HepG2 (cell line): ENCODE measurements around the gene PYCR2. TPM values are rescaled to one million over a fixed set of nuclear protein-coding genes. Genes with fewer than 3 reads are reported as not detected.

ENCODE experiments used
- ATAC-seq: fragments of 200-7000 bp; cut with Tn5 transposase; 3 replicates; pipeline ENCODE4 v1.9.1; 2020; ENCODE audit warnings: mild to moderate bottlenecking, moderate library complexity
- BruUV-seq: library from RNA; stranded (reverse); fragments of 400-500 nt; replicated peaks from 2 replicates; lab custom pipeline; 2021; lab: Mats Ljungman, UMichigan
- CTCF ChIA-PET: fragments of 300-600 bp; formaldehyde crosslinking; extraction: SDS; loops from one replicate; lab custom pipeline; 2021; ENCODE audit warnings: low total read pairs, inconsistent platforms, low intra/inter-chr PET ratio; lab: Yijun Ruan, JAX
- POLR2A ChIA-PET: fragments of 350-600 bp; sonication (Branson Sonifier 250); formaldehyde crosslinking; loops from one replicate; lab custom pipeline; 2020; ENCODE audit warnings: antibody characterized with exemption, inconsistent platforms; lab: Yijun Ruan, JAX
- DNase-seq: peaks from one replicate; pipeline ENCODE4 v3.0.0-alpha.2; 2015; ENCODE audit warnings: low spot score
- FAIRE-seq: peaks from 3 replicates; lab custom pipeline; 2011; peaks lifted over from hg19 to GRCh38; lab: Jason Lieb, UNC
- H2AFZ ChIP-seq: one replicate; pipeline ENCODE4 v1.6.1; 2011; ENCODE audit warnings: low read length, inconsistent platforms
- H3K27ac ChIP-seq: fragments of 300-600 bp; 3 replicates; pipeline ENCODE4 v1.8.0; 2011; ENCODE audit warnings: mixed run types, mild to moderate bottlenecking, mixed read lengths, low read length, inconsistent platforms; ENCODE audit not compliant: insufficient read depth; ENCODE audit errors: extremely low read length
- H3K27me3 ChIP-seq, 2 experiments: fragments of 200-600 bp in 1 of 2; 2 replicates in 1 of 2; 3 replicates in 1 of 2; pipeline versions ENCODE4 v1.6.0 to v1.8.0; 2011; ENCODE audit warnings: low read length in 2 of 2, mild to moderate bottlenecking in 2 of 2, moderate library complexity in 2 of 2, inconsistent platforms in 1 of 2; ENCODE audit not compliant: insufficient read depth in 2 of 2, control insufficient read depth in 1 of 2
- H3K36me3 ChIP-seq, 2 experiments: fragments of 200-600 bp in 1 of 2; replicated peaks in 1 of 2; 2 replicates in 1 of 2; 3 replicates in 1 of 2; pipeline versions ENCODE4 v1.5.1 to v1.8.0; 2011; ENCODE audit warnings: low read length in 2 of 2, inconsistent platforms in 1 of 2; ENCODE audit not compliant: insufficient read depth in 2 of 2, control insufficient read depth in 1 of 2
- H3K4me1 ChIP-seq: 2 replicates; pipeline ENCODE4 v1.5.1; 2012; ENCODE audit warnings: low read length, inconsistent platforms; ENCODE audit not compliant: insufficient read depth
- H3K4me2 ChIP-seq: 2 replicates; pipeline ENCODE4 v1.6.0; 2011; ENCODE audit warnings: low read depth, low read length, inconsistent platforms
- H3K4me3 ChIP-seq, 3 experiments: fragments of 200-600 bp in 1 of 3; sonication (generic), shearing (Covaris generic) in 1 of 3; replicated peaks in 1 of 3; 2 replicates each; pipeline ENCODE4 v1.5.1; 2011 to 2016; ENCODE audit warnings: low read length in 3 of 3, inconsistent platforms in 2 of 3, low read depth in 2 of 3, mild to moderate bottlenecking in 2 of 3, control low read depth in 1 of 3, mixed read lengths in 1 of 3; ENCODE audit not compliant: insufficient read depth in 1 of 3
- H3K79me2 ChIP-seq: one replicate; pipeline ENCODE4 v1.6.1; 2011; ENCODE audit warnings: low read length, inconsistent platforms; ENCODE audit not compliant: insufficient read depth
- H3K9ac ChIP-seq: 2 replicates; pipeline ENCODE4 v1.6.0; 2011; ENCODE audit warnings: mild to moderate bottlenecking, low read depth, low read length, inconsistent platforms; ENCODE audit not compliant: insufficient read depth
- H3K9me3 ChIP-seq: 2 replicates; pipeline ENCODE4 v1.5.1; 2012; ENCODE audit warnings: mild to moderate bottlenecking, low read length
- H4K20me1 ChIP-seq: 2 replicates; pipeline ENCODE4 v1.6.0; 2011; ENCODE audit warnings: inconsistent platforms, mild to moderate bottlenecking, low read length, moderate library complexity; ENCODE audit not compliant: insufficient read depth
- AGO2 ChIP-seq: fragments of 200-400 bp; formaldehyde crosslinking; optimal IDR thresholded peaks from 2 replicates; pipeline ENCODE3; 2017; ENCODE audit warnings: mild to moderate bottlenecking, low read depth, low read length, moderate library complexity
- BRCA1 ChIP-seq: sonication (generic); formaldehyde crosslinking; IDR thresholded peaks from 2 replicates; pipeline ENCODE4 v1.4.0; 2020; ENCODE audit warnings: missing genetic modification reagents
- CBX1 ChIP-seq: IDR thresholded peaks from one replicate; pipeline ENCODE4 v1.6.1; 2016; ENCODE audit warnings: antibody characterized with exemption, low read depth
- CENPX ChIP-seq: sonication (generic); formaldehyde crosslinking; IDR thresholded peaks from 2 replicates; pipeline ENCODE4 v1.9.0; 2021; ENCODE audit warnings: mild to moderate bottlenecking, missing genetic modification reagents, moderate library complexity
- PRDM15 ChIP-seq: sonication (generic); formaldehyde crosslinking; IDR thresholded peaks from 2 replicates; pipeline ENCODE4 v1.4.0; 2020; ENCODE audit warnings: missing genetic modification reagents
- RAD21 ChIP-seq: fragments of 450-650 bp; formaldehyde crosslinking; IDR thresholded peaks from 2 replicates; pipeline ENCODE4 v1.5.0; 2020; ENCODE audit warnings: mild to moderate bottlenecking
- SP140L ChIP-seq: sonication (generic); formaldehyde crosslinking; IDR thresholded peaks from 2 replicates; pipeline ENCODE4 v1.4.0; 2020; ENCODE audit warnings: missing genetic modification reagents, borderline replicate concordance
- ZNF138 ChIP-seq: sonication (generic); formaldehyde crosslinking; IDR thresholded peaks from 2 replicates; pipeline ENCODE4 v1.5.0; 2020; ENCODE audit warnings: mild to moderate bottlenecking, low read depth, missing genetic modification reagents
- ZNF468 ChIP-seq: sonication (generic); formaldehyde crosslinking; IDR thresholded peaks from 2 replicates; pipeline ENCODE4 v1.8.0; 2022; ENCODE audit warnings: mild to moderate bottlenecking, moderate library complexity, missing genetic modification reagents
- ZNF513 ChIP-seq: sonication (generic); formaldehyde crosslinking; conservative IDR thresholded peaks from 2 replicates; pipeline ENCODE4 v1.5.0; 2020; ENCODE audit warnings: missing genetic modification reagents
- WGBS: methylation state at CpG from one replicate; pipeline ENCODE4 v1.1.6; 2017; ENCODE audit warnings: low lambda C conversion rate; 5-methylcytosine and 5-hydroxymethylcytosine counted together
- in situ Hi-C: cut with HindIII; loops from 2 replicates; pipeline ENCODE4 v1.10.0; 2017; ENCODE audit warnings: low pct_unique_long_range_greater_than_20kb; ENCODE audit not compliant: extremely low pct_ligation_motif_present
- intact Hi-C: fragments of 100-400 bp; cut with micrococcal nuclease; formaldehyde crosslinking; loops from one replicate; pipeline ENCODE4 v1.10.0; 2022; ENCODE audit not compliant: unreplicated experiment
- polyA plus RNA-seq, 8 experiments: library from polyadenylated mRNA; depleted of rRNA in 3 of 8; stranded (reverse) in 7 of 8; unstranded in 1 of 8; fragments of >200 nt; fragmentation: Illumina TruSeq in 4 of 8; extraction: Trizol in 4 of 8; gene quantifications; 2 replicates each; pipeline versions ENCODE4 v1.2.1 to v1.2.3, GENCODE V29; 2011 to 2016; ENCODE audit warnings: low read depth in 4 of 8, missing spikeins in 1 of 8, mixed read lengths in 1 of 8; ENCODE audit not compliant: insufficient read depth in 1 of 8
- total RNA-seq, 5 experiments: library from RNA; depleted of rRNA; stranded (reverse); fragments of >200 nt; fragmentation: Illumina TruSeq; extraction: Trizol; gene quantifications; 2 replicates each; pipeline ENCODE4 v1.2.3, GENCODE V29; 2016; ENCODE audit warnings: low read depth in 1 of 5

The PYCR2 gene
- total and polyA plus RNA-seq, 2 of the 13 experiments (the other 11 are each of a cell fraction or from before 2014, with no cell fraction given) = 47.2 to 47.8 TPM

GRCh38 chr1:225875044-225875815 is 48.8 kb downstream of the PYCR2 start (continued):
- TF ChIP-seq ZNF468 (CRISPR knock-in tag) = no peak
- TF ChIP-seq CENPX (CRISPR knock-in tag) = no peak
- no peak for TF ChIP-seq CBX1

GRCh38 chr1:225874431-225874830 is 49.6 kb downstream of the PYCR2 start:
- DNase-seq = no peak
- Histone ChIP-seq H3K9me3 (no peaks in the 10 kb centered on the region), H3K27ac (no peak overlapping the region), H3K79me2 (peaks cover 14% of the 10 kb centered on the region), H4K20me1 (peaks cover 15% of the 10 kb centered on the region), H3K27me3 (no peaks in the 10 kb centered on the region), H2AFZ (no peak overlapping the region), H3K9ac (no peak overlapping the region), H3K4me2 (no peak overlapping the region), H3K4me3 (no peak overlapping the region), H3K36me3 (peaks cover 13 to 58% of the 10 kb centered on the region in 2 experiments), H3K4me1 (peaks cover 32% of the 10 kb centered on the region)
- intact Hi-C loops = no loop called here
- in situ Hi-C loops = no loop called here
- FAIRE-seq = no peak
- no TSS peak for BruUV-seq
- CTCF ChIA-PET = no interaction called here
- 93% methylated on average over 7 of the region's 11 CpGs for WGBS
- TF ChIP-seq BRCA1 (CRISPR knock-in tag) (no peak), AGO2 (peak; percentile 34)
- POLR2A ChIA-PET = interaction anchor here (1.6 kb wide), 1 partner anchor 8 kb away, joined by 6 read pairs; the partner anchor contains the start of gene TMEM63A
- ATAC-seq = no peak

- peaks cover 16 to 66% of the 10 kb centered on the region in 2 experiments for H3K36me3 ChIP-seq
- no peak for TF ChIP-seq ZNF513 (CRISPR knock-in tag)
- no peak for TF ChIP-seq PRDM15
- TF ChIP-seq SP140L = no peak
- TF ChIP-seq ZNF138 (CRISPR knock-in tag) = no peak
- TF ChIP-seq RAD21 (CRISPR knock-in tag) = no peak
Measured at GRCh38 chr1:225873281-225873850, 50.7 kb downstream of the PYCR2 start.

More at GRCh38 chr1:225873281-225873850, 50.7 kb downstream of the PYCR2 start:
- Histone ChIP-seq H3K4me1 (peaks cover 22% of the 10 kb centered on the region), H3K27ac (no peak overlapping the region), H3K27me3 (no peaks in the 10 kb centered on the region), H3K79me2 (peaks cover 5% of the 10 kb centered on the region), H3K4me2 (no peak overlapping the region), H3K4me3 (no peak overlapping the region), H2AFZ (no peak overlapping the region), H3K9me3 (no peaks in the 10 kb centered on the region), H4K20me1 (peaks cover 12% of the 10 kb centered on the region), H3K9ac (no peak overlapping the region)
- ChIA-PET POLR2A (interaction anchor here (1.6 kb wide), 1 partner anchor 9 kb away, joined by 6 read pairs; the partner anchor contains the start of gene TMEM63A), CTCF (no interaction called here)
- no TSS peak for BruUV-seq
- in situ Hi-C loops (no loop called here), intact Hi-C loops (no loop called here)
- no peak for ATAC-seq
- FAIRE-seq = no peak
- WGBS = 96% methylated on average over 9 of the region's 10 CpGs
- DNase-seq = no peak
